ENCODE measurements around the gene COQ6. TPM values are rescaled to one million over a fixed set of nuclear protein-coding genes. Genes with fewer than 3 reads are reported as not detected.
A peak's percentile ranks its signal among the peaks of the same experiment; 100 is the strongest.
"Not testable (repeated sequence)": the region's sequence is repeated elsewhere in the genome, so short reads cannot be mapped to it uniquely, and the experiment has no call there.

Gene COQ6
- total and polyA plus RNA-seq, 8 donors, result 5.1 to 19.8 (median 7.0) TPM

- no peaks in the 10 kb centered on the region for H3K36me3 ChIP-seq
- no peaks in the 10 kb centered on the region for H3K9me3 ChIP-seq
- no peaks in the 10 kb centered on the region for H3K27me3 ChIP-seq
- no peak overlapping the region for H3K4me3 ChIP-seq
- H3K4me1 ChIP-seq, result peaks cover 13 to 28% (median 26%) of the 10 kb centered on the region in 3 donors
- no peak for TF ChIP-seq CTCF (IDR thresholded peaks at IDR 0.05)
- no peak overlapping the region for H3K27ac ChIP-seq
- ATAC-seq (peak in 2 of 4 donors; percentile 16 to 22), FAIRE-seq (no peak), DNase-seq (no peak)
- WGBS, 2 donors, result 48 to 50% methylated on average over 7 of the region's 7 CpGs
- intact Hi-C loops (cut with DNase I), result no loop called here
Measured at GRCh38 chr14:73997944-73998447, 47.9 kb downstream of the COQ6 start.

DNA sequence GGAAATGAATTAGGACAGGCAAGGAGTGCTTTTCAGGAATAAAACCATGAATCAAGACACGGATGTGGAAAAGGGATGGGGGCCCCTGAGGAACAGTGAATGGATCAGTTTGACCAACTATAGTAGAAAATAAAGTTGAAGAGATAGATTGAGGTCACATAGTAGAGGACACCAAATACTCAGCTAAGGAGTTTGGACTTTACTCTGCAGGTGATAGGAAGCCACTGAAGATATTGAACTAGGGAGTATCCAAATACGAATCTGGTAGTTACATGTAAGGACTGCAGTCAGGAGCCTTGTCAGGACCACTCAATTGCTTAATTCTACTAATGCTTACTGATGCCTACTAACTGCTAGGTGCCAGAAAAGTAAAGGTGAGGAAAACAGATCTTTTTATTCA is 48.6 kb downstream of the COQ6 start:
- no peak for TF ChIP-seq CTCF (IDR thresholded peaks at IDR 0.05)
- H3K4me1 ChIP-seq, result peaks cover 13 to 24% (median 22%) of the 10 kb centered on the region in 3 donors
- no peak overlapping the region for H3K27ac ChIP-seq
- H3K9me3 ChIP-seq, result no peaks in the 10 kb centered on the region
- no peaks in the 10 kb centered on the region for H3K27me3 ChIP-seq
- ATAC-seq (no peak), FAIRE-seq (no peak), DNase-seq (no peak)
- H3K4me3 ChIP-seq, result no peak overlapping the region
- 81 to 84% methylated on average over 2 of the region's 2 CpGs for WGBS, 2 donors
- intact Hi-C loops (cut with DNase I), result no loop called here
- no peaks in the 10 kb centered on the region for H3K36me3 ChIP-seq

DNA sequence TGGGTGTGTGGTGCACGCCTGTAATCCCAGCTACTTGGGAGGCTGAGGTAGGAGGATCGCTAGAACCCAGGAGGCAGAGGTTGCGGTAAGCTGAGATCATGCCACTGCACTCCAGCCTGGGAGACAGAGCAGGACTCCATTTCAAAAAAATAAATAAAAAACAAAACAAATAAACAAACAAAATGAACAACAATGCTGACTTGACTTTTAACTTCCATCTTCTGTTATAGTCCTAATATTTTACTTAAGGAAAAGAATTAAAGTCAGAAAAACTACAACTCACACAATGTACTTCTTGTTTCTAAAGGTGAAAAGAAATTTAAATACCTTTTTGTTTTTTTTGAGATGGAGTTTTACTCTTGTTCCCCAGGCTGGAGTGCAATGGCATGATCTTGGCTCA is 55.6 kb downstream of the COQ6 start:
- H3K36me3 ChIP-seq; H3K9me3 ChIP-seq; DNase-seq; ATAC-seq; H3K27ac ChIP-seq; intact Hi-C loops (cut with DNase I); H3K4me3 ChIP-seq; H3K27me3 ChIP-seq; H3K4me1 ChIP-seq; FAIRE-seq: not testable (repeated sequence)
- WGBS, 2 donors, result 97 to 99% methylated on average over 3 of the region's 3 CpGs

DNA sequence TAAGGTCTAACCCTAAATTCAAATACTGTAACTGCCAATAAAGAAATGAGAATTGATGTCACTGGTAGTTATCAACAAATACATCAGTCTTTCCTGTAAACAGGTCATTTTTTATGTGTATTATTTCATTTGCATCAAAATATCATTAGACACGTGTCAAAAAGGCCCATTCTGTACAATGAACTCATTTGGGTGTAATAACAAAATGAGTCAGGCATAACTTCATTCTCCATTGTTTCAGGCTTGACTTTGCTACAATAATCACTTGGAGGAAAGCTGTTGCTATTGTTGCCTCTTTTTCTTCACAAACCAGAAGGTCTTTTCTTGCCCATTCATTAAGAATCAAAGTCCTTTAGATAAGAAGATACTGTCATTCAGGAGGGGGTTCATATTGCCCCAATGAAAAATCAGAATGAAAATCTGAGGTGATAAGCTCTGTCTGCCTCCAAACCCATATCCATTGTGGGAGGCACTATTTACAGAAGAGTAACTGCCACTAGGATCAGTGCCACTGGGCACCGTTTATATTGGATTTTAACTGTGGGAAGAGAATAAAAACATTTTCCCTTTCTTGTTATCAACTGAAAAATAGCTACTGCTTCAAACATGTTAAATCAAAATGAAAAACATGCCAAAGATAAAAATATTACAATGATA is 58.9 kb downstream of the COQ6 start:
- no peak for TF ChIP-seq CTCF (IDR thresholded peaks at IDR 0.05)
- H3K4me1 ChIP-seq, result no peaks in the 10 kb centered on the region
- no peak for ATAC-seq
- intact Hi-C loops (cut with DNase I), result no loop called here
- 80 to 83% methylated on average over 2 of the region's 2 CpGs for WGBS, 2 donors
- DNase-seq, result no peak
- FAIRE-seq, result no peak
- H3K27ac ChIP-seq, result no peak overlapping the region
- no peaks in the 10 kb centered on the region for H3K27me3 ChIP-seq
- no peak overlapping the region for H3K4me3 ChIP-seq
- peaks cover 0 to 5% (median 3%) of the 10 kb centered on the region in 3 donors for H3K36me3 ChIP-seq
- H3K9me3 ChIP-seq, result no peaks in the 10 kb centered on the region

Other genes with a start within 250 kb of the COQ6 start
- 10 to 100 TPM in 2 of 6 donors, 1 to 10 TPM in 4; 2.8 to 11.7 (median 6.5) TPM for gene PNMA1, start 235.9 kb upstream of the COQ6 start, total RNA-seq
- gene PNMA1, start 235.9 kb upstream of the COQ6 start, polyA plus RNA-seq, result 10 to 100 TPM in 1 of 2 donors, 1 to 10 TPM in 1; 6.2 to 25.4 TPM
- 1 to 10 TPM; 3.8 to 6.9 (median 5.2) TPM for gene PTGR2, start 98.5 kb upstream of the COQ6 start, total RNA-seq
- 1 to 10 TPM; 3.5 to 7.2 TPM for gene PTGR2, start 98.5 kb upstream of the COQ6 start, polyA plus RNA-seq
- 10 to 100 TPM; 13.3 to 24.2 (median 15.8) TPM for gene ZNF410, start 63.4 kb upstream of the COQ6 start, total RNA-seq
- gene ZNF410, start 63.4 kb upstream of the COQ6 start, polyA plus RNA-seq, result 10 to 100 TPM; 15.3 to 23.4 TPM
- 1 to 10 TPM in 5 of 6 donors, under 1 TPM in 1; 0.97 to 2.0 (median 1.2) TPM for gene FAM161B, start 208 bp upstream of the COQ6 start, total RNA-seq
- 1 to 10 TPM; 1.4 to 2.0 TPM for gene FAM161B, start 208 bp upstream of the COQ6 start, polyA plus RNA-seq
- 1 to 10 TPM; 3.6 to 7.4 (median 5.6) TPM for gene ENTPD5, start 69.0 kb downstream of the COQ6 start, total RNA-seq
- 1 to 10 TPM; 2.7 to 3.1 TPM for gene ENTPD5, start 69.0 kb downstream of the COQ6 start, polyA plus RNA-seq
- 1 to 10 TPM; 1.0 to 2.3 (median 1.9) TPM for gene BBOF1, start 69.0 kb downstream of the COQ6 start, total RNA-seq
- gene BBOF1, start 69.0 kb downstream of the COQ6 start, polyA plus RNA-seq, result 1 to 10 TPM; 2.5 to 4.6 TPM
- 10 to 100 TPM; 11.3 to 36.1 (median 19.4) TPM for gene ALDH6A1, start 134.2 kb downstream of the COQ6 start, total RNA-seq
- gene ALDH6A1, start 134.2 kb downstream of the COQ6 start, polyA plus RNA-seq, result 1 to 10 TPM; 5.6 to 6.5 TPM
- gene LIN52, start 134.7 kb downstream of the COQ6 start, total RNA-seq, result 1 to 10 TPM; 1.6 to 4.3 (median 2.7) TPM
- gene LIN52, start 134.7 kb downstream of the COQ6 start, polyA plus RNA-seq, result 1 to 10 TPM; 3.8 to 4.6 TPM